ENCODE results near the gene SORCS3. TPM values are rescaled to one million over a fixed set of nuclear protein-coding genes. Genes with fewer than 3 reads are reported as not detected.

The SORCS3 gene
- total RNA-seq, 1 donor: 0.27 TPM

- no peak overlapping the region for H3K4me3 ChIP-seq (ENCODE audit: low read depth, low read length)
- no peak for DNase-seq (ENCODE audit: low read depth)
- no peak for TF ChIP-seq CTCF (IDR thresholded peaks at IDR 0.05; ENCODE audit: insufficient read depth, low read length)
Observed at GRCh38 chr10:105258036-105258673, 617.1 kb downstream of the SORCS3 start.

- DNase-seq (ENCODE audit: low read depth): no peak
- H3K4me3 ChIP-seq (ENCODE audit: low read depth, low read length): no peak overlapping the region
- no peak for TF ChIP-seq CTCF (IDR thresholded peaks at IDR 0.05; ENCODE audit: insufficient read depth, low read length)
Observed at GRCh38 chr10:105258674-105259065, 617.6 kb downstream of the SORCS3 start.

GRCh38 chr10:105259201-105259600 is 618.1 kb downstream of the SORCS3 start:
- no peak overlapping the region for H3K4me3 ChIP-seq (ENCODE audit: low read depth, low read length)
- no peak for DNase-seq (ENCODE audit: low read depth)
- TF ChIP-seq CTCF (IDR thresholded peaks at IDR 0.05; ENCODE audit: insufficient read depth, low read length): no peak

- DNase-seq (ENCODE audit: low read depth): peak; percentile 51
- H3K4me3 ChIP-seq (ENCODE audit: low read depth, low read length): no peak overlapping the region
- TF ChIP-seq CTCF (IDR thresholded peaks at IDR 0.05; ENCODE audit: insufficient read depth, low read length): no peak
Observed at GRCh38 chr10:105262666-105263065, 621.6 kb downstream of the SORCS3 start.

- no peak for TF ChIP-seq CTCF (IDR thresholded peaks at IDR 0.05; ENCODE audit: insufficient read depth, low read length)
- DNase-seq (ENCODE audit: low read depth): no peak
- H3K4me3 ChIP-seq (ENCODE audit: low read depth, low read length): no peak overlapping the region
Observed at GRCh38 chr10:105266966-105267539, 626.0 kb downstream of the SORCS3 start.

GRCh38 chr10:105268961-105269360 is 627.9 kb downstream of the SORCS3 start:
- no peak for DNase-seq (ENCODE audit: low read depth)
- H3K4me3 ChIP-seq (ENCODE audit: low read depth, low read length): no peak overlapping the region
- TF ChIP-seq CTCF (IDR thresholded peaks at IDR 0.05; ENCODE audit: insufficient read depth, low read length): no peak

- no peak overlapping the region for H3K4me3 ChIP-seq (ENCODE audit: low read depth, low read length)
- TF ChIP-seq CTCF (IDR thresholded peaks at IDR 0.05; ENCODE audit: insufficient read depth, low read length): no peak
- no peak for DNase-seq (ENCODE audit: low read depth)
Observed at GRCh38 chr10:105269689-105270088, 628.6 kb downstream of the SORCS3 start.

All from fibroblast of the aortic adventitia (primary cell).